Chondrocyte (in vitro differentiated cells): Measurements from ENCODE around the gene GLDN. TPM values are rescaled to one million over a fixed set of nuclear protein-coding genes. Genes with fewer than 3 reads are reported as not detected.

Source experiments
- DNase-seq: peaks from one replicate; pipeline ENCODE4 v3.0.0; 2021; ENCODE audit warnings: mixed read lengths, low spot score
- H3K27ac Mint-ChIP-seq: one replicate; pipeline ENCODE4 v1.8.0; 2021; ENCODE audit warnings: mild to moderate bottlenecking, moderate library complexity, mixed read lengths; ENCODE audit not compliant: unreplicated experiment
- H3K27me3 Mint-ChIP-seq: 2 replicates; pipeline ENCODE4 v1.8.0; 2021; ENCODE audit warnings: low read depth, mixed read lengths
- H3K36me3 Mint-ChIP-seq: 2 replicates; pipeline ENCODE4 v1.8.0; 2021; ENCODE audit warnings: low read depth, mixed read lengths
- H3K4me1 Mint-ChIP-seq: 2 replicates; pipeline ENCODE4 v1.8.0; 2021; ENCODE audit warnings: low read depth, mild to moderate bottlenecking, mixed read lengths
- H3K4me3 Mint-ChIP-seq: one replicate; pipeline ENCODE4 v1.8.0; 2021; ENCODE audit warnings: mild to moderate bottlenecking, moderate library complexity, mixed read lengths; ENCODE audit not compliant: unreplicated experiment
- H3K9me3 Mint-ChIP-seq: 2 replicates; pipeline ENCODE4 v1.8.0; 2021; ENCODE audit warnings: low read depth, mixed read lengths
- total RNA-seq: library from RNA; stranded (reverse); gene quantifications from 3 replicates; pipeline ENCODE4 v1.2.1, GENCODE V29; 2021
- TF ChIP-seq, protein P1 (sequence below): fragments of 200-600 bp; sonication (generic); IDR thresholded peaks from 2 replicates; pipeline ENCODE4 v1.5.0; 2021; ENCODE audit warnings: antibody characterized with exemption, mild to moderate bottlenecking, moderate library complexity

GLDN gene
- total RNA-seq, 1 donor from 2014 or later: 0.35 TPM

DNA sequence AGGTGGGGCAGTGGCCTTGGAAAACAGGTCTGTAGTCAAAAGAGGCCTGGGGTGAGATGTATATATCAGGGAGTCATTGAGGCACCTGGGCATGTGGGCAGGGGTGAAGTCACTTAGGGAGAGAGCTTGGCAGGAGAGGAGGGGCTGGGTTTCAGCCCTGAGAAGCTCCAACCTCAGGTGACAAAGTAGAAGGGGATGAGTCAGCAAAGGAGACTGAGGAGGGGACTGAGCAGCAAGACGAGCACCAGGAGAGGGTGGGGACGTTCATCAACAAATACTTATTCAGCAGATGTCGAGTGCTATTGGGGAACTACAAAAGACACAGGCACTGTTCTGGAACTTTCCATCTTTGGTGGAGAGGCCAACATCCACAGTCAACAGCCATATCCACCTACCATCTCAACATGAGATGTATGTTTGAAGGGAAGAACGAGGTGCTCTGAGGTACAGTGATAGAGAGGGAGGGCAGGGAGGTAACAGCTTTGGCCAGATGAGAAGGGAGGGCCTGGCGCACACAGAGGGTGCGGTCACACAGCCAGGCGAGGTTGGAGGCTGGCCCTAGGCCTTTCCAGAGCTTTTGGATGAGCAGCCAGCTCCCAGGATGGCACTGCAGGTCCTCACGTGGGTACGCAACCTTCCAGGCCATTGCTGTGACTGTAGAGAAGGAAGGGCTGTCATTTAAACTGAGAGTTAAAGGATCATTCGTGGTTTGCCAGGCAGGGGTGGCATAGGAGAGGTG is 45.7 kb downstream of the GLDN start:
- no peak for DNase-seq
- H3K9me3 Mint-ChIP-seq: no peaks in the 10 kb centered on the region
- no peak overlapping the region for H3K27ac Mint-ChIP-seq
- H3K27me3 Mint-ChIP-seq: peaks cover 1% of the 10 kb centered on the region
- peaks cover 12% of the 10 kb centered on the region for H3K4me1 Mint-ChIP-seq
- no peaks in the 10 kb centered on the region for H3K36me3 Mint-ChIP-seq
- TF ChIP-seq, protein P1, sequence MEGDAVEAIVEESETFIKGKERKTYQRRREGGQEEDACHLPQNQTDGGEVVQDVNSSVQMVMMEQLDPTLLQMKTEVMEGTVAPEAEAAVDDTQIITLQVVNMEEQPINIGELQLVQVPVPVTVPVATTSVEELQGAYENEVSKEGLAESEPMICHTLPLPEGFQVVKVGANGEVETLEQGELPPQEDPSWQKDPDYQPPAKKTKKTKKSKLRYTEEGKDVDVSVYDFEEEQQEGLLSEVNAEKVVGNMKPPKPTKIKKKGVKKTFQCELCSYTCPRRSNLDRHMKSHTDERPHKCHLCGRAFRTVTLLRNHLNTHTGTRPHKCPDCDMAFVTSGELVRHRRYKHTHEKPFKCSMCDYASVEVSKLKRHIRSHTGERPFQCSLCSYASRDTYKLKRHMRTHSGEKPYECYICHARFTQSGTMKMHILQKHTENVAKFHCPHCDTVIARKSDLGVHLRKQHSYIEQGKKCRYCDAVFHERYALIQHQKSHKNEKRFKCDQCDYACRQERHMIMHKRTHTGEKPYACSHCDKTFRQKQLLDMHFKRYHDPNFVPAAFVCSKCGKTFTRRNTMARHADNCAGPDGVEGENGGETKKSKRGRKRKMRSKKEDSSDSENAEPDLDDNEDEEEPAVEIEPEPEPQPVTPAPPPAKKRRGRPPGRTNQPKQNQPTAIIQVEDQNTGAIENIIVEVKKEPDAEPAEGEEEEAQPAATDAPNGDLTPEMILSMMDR: no peak
- H3K4me3 Mint-ChIP-seq: no peak overlapping the region

DNA sequence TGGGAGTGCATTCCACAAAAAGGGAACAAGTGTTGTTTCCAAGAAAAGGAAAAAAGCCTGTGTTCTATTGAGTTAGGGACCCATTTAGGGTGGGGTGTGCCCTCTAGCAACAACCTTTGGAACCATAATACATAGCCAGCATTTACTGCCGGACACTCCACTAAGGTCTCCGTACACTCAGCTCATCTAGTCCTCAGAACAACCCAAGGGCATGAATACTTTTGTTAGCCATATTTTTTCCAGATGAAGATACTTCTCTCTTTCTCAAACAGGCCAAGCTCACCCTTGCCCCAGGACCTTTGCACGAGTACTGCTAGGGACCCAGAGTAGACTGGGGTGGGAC is 46.2 kb downstream of the GLDN start:
- Mint-ChIP-seq H3K27me3 (peaks cover 1% of the 10 kb centered on the region), H3K4me1 (peaks cover 12% of the 10 kb centered on the region), H3K9me3 (no peaks in the 10 kb centered on the region), H3K36me3 (no peaks in the 10 kb centered on the region), H3K27ac (no peak overlapping the region), H3K4me3 (no peak overlapping the region)
- TF ChIP-seq, protein P1: no peak
- no peak for DNase-seq

DNA sequence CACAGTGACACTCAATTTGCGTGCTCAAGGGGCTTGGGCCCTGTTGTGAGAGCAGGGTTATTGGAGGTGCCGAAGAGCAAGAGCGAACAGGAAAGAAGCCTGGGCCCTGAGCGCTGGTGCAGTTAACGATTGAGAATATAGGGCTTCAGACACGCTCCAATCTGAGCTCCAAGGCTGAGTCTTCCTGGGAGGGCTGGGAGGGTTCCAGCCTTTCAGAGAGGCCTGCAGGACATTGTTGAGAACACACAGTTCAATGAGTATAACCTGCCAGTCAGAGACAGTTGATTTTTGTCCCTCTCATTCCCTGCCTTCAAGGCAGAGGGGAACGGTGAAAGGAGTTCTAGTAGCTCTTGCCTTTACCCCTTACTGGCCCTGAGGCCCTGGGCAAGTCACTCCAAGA is 47.3 kb downstream of the GLDN start:
- no peak overlapping the region for H3K27ac Mint-ChIP-seq
- no peak overlapping the region for H3K4me3 Mint-ChIP-seq
- H3K9me3 Mint-ChIP-seq: no peaks in the 10 kb centered on the region
- no peaks in the 10 kb centered on the region for H3K27me3 Mint-ChIP-seq
- H3K36me3 Mint-ChIP-seq: no peaks in the 10 kb centered on the region
- peaks cover 9% of the 10 kb centered on the region for H3K4me1 Mint-ChIP-seq
- TF ChIP-seq, protein P1: no peak
- no peak for DNase-seq

DNA sequence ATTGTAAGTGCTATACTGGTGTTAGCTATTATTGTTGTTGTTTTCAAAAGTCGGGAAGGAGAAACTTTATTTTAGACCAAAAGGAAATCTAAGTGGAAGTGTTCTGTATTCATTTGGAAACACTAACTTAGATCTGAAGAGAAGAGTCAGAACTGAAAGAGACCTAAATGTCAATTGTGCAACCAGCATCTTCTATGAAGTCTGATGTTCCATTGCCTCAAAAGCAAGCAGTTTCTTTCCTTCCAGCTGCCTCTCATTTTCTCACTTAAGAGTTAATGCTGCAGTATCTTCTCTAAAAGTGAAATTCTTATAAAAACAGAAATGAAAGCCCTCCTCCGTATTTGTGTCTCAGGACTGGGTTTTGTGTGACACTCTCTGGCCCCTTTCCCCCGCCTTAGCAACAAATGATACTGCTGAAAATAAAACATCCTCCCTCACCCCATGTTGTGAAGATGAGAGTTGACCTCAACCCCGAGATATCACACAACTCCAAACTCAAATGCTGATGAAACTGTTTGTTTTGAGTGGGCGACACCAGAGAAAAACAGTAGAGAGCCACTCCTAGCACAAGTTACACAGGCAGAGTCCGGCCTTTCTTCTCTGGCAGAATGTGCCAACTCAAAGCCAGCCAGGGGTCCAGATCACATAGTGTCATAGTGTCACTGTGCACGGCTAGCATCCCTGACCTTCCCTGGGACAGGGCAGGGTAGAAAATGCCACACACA is 48.9 kb downstream of the GLDN start:
- Mint-ChIP-seq H3K27me3 (no peaks in the 10 kb centered on the region), H3K4me1 (peaks cover 9% of the 10 kb centered on the region), H3K27ac (no peak overlapping the region)

DNA sequence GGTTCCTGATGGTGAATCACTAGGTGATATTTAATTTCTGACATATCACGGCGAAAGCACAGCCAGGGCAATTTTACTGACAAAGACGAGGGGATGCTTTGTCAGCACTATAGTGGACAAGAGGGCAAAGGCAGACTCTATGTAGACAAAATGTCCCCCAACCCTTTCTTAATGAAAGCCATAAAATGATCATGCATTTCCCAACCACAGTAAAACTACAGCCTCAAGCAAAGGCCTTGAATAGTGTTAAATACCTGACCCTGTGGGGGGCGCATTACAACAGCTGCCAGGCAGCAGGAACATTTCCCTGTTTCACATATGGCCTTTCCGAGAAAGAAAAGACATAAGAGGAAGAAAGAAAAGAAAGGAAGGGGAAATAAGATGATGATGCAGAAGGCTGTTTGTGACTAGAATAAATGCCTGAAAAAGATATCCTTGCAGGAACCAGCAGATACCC is 49.5 kb downstream of the GLDN start:
- no peak overlapping the region for H3K27ac Mint-ChIP-seq
- no peaks in the 10 kb centered on the region for H3K9me3 Mint-ChIP-seq
- no peak overlapping the region for H3K4me3 Mint-ChIP-seq
- TF ChIP-seq, protein P1: no peak
- no peaks in the 10 kb centered on the region for H3K27me3 Mint-ChIP-seq
- DNase-seq: no peak
- H3K36me3 Mint-ChIP-seq: no peaks in the 10 kb centered on the region
- peaks cover 9% of the 10 kb centered on the region for H3K4me1 Mint-ChIP-seq

More for the DNA sequence above, 48.9 kb downstream of the GLDN start:
- Mint-ChIP-seq H3K36me3 (no peaks in the 10 kb centered on the region), H3K9me3 (no peaks in the 10 kb centered on the region), H3K4me3 (no peak overlapping the region)
- DNase-seq: no peak
- TF ChIP-seq, protein P1: no peak
